WI38 (cell line): Measurements from ENCODE around the gene ZP1.

Source experiments
- H3K4me3 ChIP-seq: 2 replicates; pipeline ENCODE4 v1.5.1; 2011; ENCODE audit warnings: low read depth, mild to moderate bottlenecking, control low read depth, low read length
- CTCF ChIP-seq: IDR thresholded peaks from 2 replicates; pipeline ENCODE4 v1.5.1; 2012; ENCODE audit warnings: low read depth, mild to moderate bottlenecking, control low read depth, low read length

Gene ZP1

GRCh38 chr11:60891103-60891741 is 23.9 kb downstream of the ZP1 start:
- no peak overlapping the region for H3K4me3 ChIP-seq
- TF ChIP-seq CTCF: no peak

GRCh38 chr11:60895687-60896086 is 28.3 kb downstream of the ZP1 start:
- no peak for TF ChIP-seq CTCF
- no peak overlapping the region for H3K4me3 ChIP-seq

- no peak for TF ChIP-seq CTCF
- H3K4me3 ChIP-seq: no peak overlapping the region
Measured at GRCh38 chr11:60897496-60897895, 30.2 kb downstream of the ZP1 start.

GRCh38 chr11:60899046-60899936 is 31.9 kb downstream of the ZP1 start:
- H3K4me3 ChIP-seq: no peak overlapping the region
- peak; percentile 98 for TF ChIP-seq CTCF

- TF ChIP-seq CTCF: no peak
- H3K4me3 ChIP-seq: no peak overlapping the region
Measured at GRCh38 chr11:60899977-60900376, 32.6 kb downstream of the ZP1 start.

GRCh38 chr11:60900673-60901404 is 33.5 kb downstream of the ZP1 start:
- H3K4me3 ChIP-seq: no peak overlapping the region
- no peak for TF ChIP-seq CTCF
